GM11168 (cell line): ENCODE measurements around the gene COPS9.

Source experiments
- in situ Hi-C: fragments of 300-500 bp; cut with MboI; formaldehyde crosslinking; loops from one replicate; pipeline ENCODE4 v1.12.0; 2022; ENCODE audit warnings: low sequenced_read_pairs; ENCODE audit not compliant: unreplicated experiment

Gene COPS9

GRCh38 chr2:240166761-240167587 lies 30.9 kb upstream of the COPS9 start:
- in situ Hi-C loops, result no loop called here

DNA sequence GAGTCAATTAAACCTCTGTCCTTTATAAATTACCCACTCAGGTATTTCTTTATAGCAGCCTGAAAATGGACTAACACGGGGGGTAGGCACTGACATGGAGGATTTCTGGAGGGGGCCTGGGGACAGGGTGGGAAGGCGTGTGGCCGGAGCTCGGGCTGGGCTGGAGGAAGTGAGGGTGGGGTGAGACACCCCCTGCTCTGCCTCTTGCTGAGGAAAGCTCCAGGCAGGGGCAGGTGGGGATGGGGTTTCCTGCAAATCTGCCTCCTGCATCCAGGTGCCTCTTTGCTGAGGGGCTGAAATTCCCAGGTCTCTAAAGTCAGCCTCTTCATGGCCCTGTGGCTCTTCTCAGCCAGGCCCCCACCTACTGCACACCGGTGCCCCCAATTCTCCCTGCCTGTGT lies 30.1 kb upstream of the COPS9 start:
- in situ Hi-C loops, result no loop called here

DNA sequence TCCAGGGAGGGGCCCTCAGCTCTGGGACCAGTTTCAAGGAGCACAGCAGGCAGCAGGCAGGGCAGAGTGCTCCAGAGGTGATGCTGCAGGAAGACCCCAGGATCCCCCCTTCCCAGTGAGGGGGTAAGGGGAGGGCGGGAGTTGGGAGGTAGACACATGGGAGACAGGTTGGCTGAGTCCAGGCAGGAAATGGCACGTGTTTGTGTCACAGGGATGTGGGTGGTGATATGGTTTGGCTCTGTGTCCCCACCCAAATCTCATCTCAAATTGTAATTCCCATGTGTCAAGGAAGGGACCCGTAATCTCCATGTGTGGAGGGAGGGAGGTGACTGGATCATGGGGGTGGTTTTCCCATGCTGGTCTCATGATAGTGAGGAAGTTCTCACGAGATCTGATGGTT lies 29.6 kb upstream of the COPS9 start:
- in situ Hi-C loops, result no loop called here

DNA sequence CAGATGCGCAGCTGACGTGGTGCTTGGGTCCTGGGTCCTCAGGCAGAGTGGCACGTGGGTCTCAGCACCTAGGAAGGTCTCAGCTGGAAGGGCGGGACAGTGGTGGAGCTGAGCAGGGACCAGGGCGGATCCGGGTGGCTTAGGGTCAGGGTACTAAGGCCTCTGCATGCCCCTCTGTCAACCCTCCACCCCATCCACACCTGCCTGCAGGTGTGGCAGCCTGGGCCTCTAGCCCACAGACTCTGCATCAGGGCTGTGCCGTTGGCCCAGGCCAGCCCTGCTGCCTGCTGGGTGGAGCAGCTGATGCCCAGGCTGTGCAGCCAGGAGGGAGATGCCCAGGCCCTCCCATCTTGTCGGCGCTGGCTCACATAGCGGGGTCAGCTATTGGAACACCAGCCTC lies 28.9 kb upstream of the COPS9 start:
- in situ Hi-C loops, result no loop called here

DNA sequence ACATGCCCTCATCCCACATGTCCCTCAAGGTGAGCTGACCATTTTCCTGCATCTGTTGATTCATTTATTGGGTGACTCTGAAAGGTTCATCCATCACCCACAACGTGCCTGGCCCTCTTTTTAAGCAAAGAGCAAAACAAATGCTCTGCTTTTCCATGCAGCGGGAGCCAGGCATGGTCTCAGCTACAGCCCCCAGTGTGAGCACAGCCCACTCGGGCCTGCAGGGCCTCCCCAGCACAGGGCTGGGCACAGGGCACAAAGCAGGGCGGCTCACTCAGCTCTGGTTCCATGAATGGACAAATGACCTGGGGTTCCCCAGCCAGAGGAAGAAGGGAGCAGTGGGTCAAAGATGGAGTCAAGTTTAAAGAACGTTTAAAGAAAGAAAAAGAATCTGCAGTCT lies 28.5 kb upstream of the COPS9 start:
- in situ Hi-C loops, result no loop called here

- in situ Hi-C loops, result no loop called here
Measured at GRCh38 chr2:240163844-240164574, 27.9 kb upstream of the COPS9 start.

- in situ Hi-C loops, result no loop called here
Measured at GRCh38 chr2:240162939-240163714, 27.0 kb upstream of the COPS9 start.

- in situ Hi-C loops, result no loop called here
Measured at GRCh38 chr2:240162531-240162930, 26.4 kb upstream of the COPS9 start.

DNA sequence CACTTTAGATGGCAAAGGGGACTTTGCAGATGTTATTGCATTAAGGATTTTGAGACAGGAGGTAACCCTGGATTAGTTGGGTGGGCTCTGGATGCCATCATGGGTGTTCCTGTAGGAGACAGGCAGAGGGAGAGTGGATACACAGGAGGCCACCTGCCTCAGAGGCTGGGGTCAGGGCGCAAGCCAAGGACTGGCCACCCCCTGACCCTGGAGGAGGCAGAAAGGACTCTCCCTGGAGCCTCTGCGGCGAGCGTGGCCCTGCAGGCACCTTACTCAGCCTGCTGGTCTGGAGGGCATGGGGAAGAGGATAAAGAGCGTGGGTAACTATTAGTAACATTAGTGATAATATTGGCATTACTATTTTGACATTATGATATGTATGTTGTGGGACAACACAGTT lies 25.9 kb upstream of the COPS9 start:
- in situ Hi-C loops, result no loop called here

DNA sequence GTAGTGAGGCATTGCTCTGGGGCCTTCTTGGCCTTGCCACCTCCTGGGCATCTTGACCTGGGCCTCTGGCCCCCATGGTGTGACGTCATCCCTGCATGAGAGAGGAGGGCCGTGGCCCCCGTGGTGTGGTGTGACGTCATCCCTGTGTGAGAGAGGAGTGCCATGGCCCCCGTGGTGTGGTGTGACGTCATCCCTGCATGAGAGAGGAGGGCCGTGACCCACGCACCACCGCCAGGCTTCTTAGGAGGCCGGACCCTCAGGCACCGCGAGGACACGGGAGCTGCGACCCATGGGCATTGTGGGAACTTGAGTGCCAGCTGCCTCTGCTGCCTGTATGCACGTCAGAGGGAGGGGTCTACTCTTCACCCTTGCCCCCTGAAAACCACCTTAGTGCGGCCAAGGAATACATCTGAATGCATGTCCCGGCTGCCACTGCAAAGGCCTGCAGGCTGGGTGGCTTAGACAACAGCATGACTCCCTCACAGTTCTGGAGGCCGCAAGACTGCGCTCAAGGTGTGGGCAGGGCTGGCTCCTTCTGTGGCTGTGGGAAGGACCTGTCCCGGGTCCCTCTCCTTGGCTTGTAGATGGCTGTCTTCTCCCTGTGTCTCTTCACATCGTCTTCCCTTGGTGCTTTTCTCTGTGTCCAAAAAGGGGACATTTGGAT lies 25.1 kb upstream of the COPS9 start:
- in situ Hi-C loops, result no loop called here

DNA sequence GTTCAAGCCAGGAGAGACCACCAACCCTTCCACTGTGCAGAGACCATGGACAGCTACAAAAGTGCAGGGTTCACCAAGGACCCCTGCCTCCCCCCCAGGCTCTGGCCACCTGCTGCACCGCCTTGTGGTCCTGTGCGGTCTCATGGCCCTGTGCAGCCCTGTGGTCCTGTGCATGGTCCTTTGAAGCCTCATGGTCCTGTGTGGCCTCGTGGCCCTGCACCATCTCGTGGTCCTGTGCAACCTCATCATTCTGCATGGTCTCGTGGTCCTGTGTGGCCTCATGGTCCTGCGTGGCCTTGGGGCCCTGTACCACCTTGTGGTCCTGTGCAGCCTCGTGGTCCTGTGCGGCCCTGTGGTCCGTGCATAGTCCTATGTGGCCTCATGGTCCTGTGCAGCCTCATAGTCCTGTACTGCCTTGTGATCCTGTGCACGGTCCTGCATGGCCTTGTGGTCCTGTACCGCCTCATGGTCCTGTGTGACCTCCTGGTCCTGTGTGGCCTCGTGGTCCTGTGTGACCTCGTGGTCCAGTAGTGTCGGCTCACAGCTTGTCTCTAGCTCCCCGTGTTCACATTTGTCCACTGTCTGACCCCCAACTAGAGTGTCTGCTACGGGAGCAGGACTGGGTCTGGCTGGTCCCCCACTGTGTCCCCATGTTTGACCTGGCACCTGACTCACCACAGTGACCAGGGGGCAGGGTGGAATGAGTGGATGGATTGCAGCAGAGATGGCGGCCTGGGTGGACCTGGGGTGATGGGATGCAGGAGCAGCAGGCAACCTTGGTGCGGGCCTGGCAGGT lies 24.4 kb upstream of the COPS9 start:
- in situ Hi-C loops, result no loop called here

GRCh38 chr2:240159251-240159839 lies 23.2 kb upstream of the COPS9 start:
- in situ Hi-C loops, result no loop called here

DNA sequence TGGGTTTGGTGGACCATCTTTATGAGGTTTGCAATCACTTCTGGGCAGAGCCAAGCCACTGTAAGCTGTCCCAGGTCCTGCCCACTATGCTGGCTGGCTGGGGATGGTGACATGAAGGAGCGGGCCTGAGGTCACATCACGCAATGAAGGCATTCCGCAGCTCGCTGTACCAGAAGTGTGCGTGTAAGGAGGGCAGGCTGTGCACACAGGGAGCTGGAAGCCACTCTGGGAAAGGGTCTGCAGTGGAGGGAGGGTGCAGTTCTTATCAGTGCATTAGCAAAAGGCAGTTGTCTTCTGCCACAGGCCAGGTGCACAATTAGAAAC lies 21.0 kb upstream of the COPS9 start:
- in situ Hi-C loops, result no loop called here

DNA sequence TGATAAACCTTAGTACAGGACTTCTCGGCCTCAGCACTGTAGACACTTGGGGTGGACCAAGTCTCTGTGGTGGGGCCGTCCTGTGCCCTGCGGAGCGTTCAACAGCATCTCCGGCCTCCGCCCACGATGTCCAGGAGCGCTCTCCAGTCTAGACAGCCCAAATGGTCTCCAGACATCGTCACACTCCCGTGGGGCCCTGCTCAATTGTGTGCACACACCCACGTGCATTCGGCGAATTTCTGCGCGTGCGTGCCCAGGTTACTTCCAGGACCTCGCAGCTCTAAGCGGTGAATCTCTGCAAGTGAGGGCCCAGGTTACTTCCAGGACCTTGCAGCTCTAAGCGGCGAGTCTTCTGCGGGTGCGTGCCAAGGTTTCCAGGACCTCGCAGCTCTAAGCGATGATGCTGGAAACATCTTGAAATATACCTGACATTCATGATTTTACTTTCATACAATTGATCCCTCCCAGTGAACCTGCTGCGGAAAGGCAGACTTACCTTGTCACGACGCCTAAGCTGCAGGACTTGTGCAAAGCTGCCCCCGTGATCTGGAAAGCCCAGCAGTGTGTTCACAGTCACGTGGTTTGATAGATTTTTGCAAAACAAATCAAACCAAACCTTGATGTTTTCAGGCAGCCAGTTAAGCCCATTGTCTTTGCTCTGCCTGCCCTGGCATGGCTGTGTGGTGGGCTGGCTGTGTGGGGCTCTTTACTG lies 20.5 kb upstream of the COPS9 start:
- in situ Hi-C loops, result no loop called here

DNA sequence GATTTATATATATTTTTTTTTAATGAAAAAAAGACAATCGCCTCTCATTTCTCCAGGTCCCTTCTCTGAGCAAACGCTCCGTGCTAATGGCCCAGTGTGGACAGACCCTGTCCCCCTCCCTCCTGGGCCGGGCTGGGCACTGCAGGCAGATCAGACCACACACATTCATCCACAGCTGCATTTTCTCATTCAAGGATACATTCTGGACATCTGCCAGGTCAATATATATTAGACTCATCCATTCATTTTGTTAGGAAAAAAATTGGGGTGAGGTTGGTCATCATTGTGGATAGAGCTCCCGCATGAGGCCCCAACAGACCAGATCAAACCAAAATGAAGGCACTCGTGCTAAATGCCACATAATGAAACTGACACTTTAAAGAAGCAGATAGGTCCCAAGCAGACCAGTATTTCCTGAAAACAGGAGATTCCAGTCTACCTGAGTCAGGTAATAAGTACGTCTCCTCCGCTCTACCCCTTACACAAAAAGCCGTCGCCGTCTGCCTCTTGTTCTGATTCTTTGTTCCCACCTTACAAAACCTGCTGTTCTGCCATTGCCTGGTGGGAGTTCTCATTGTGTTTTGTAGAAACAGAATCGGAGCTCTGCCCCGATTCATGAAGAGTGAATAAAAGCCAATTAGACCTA lies 19.8 kb upstream of the COPS9 start:
- in situ Hi-C loops, result no loop called here

GRCh38 chr2:240155048-240155744 lies 19.1 kb upstream of the COPS9 start:
- in situ Hi-C loops, result no loop called here

- in situ Hi-C loops, result no loop called here
Measured at GRCh38 chr2:240154606-240155005, 18.5 kb upstream of the COPS9 start.

GRCh38 chr2:240153418-240153817 lies 17.3 kb upstream of the COPS9 start:
- in situ Hi-C loops, result no loop called here
